Cardiac septum (tissue), 1 donor: Measurements from ENCODE around the gene MPDZ. TPM values are rescaled to one million over a fixed set of nuclear protein-coding genes. Genes with fewer than 3 reads are reported as not detected.
A peak's percentile ranks its signal among the peaks of the same experiment; 100 is the strongest.

Experiments used
- DNase-seq: peaks from one replicate; pipeline ENCODE4 v3.0.0-alpha.2; 2020; ENCODE audit warnings: low spot score
- intact Hi-C: fragments of 100-400 bp; cut with DNase I; formaldehyde crosslinking; loops from one replicate; pipeline ENCODE4 v1.14.0; 2022
- long read RNA-seq: library from polyadenylated mRNA; unstranded; transcript quantifications from one replicate; pipeline ENCODE4 v2.0.0, GENCODE V29; 2021
- total RNA-seq: library from RNA; stranded (reverse); fragmentation: NEBNext Ultra II Directional; extraction: Animal tissue kit (Norgen Biotek cat#: 25700); gene quantifications from one replicate; pipeline ENCODE4 v1.2.1, GENCODE V29; 2021
- donor health status: DM: no; HTN: no; CAD: no.

Gene MPDZ
- total RNA-seq: 97.3 TPM
- long read RNA-seq, full-length matches to known transcripts: 2 of 57 reads
- long read RNA-seq, partial matches to known transcripts: 31 of 57 reads
- long read RNA-seq, other reads (novel, unspliced or antisense): 24 of 57 reads

DNA sequence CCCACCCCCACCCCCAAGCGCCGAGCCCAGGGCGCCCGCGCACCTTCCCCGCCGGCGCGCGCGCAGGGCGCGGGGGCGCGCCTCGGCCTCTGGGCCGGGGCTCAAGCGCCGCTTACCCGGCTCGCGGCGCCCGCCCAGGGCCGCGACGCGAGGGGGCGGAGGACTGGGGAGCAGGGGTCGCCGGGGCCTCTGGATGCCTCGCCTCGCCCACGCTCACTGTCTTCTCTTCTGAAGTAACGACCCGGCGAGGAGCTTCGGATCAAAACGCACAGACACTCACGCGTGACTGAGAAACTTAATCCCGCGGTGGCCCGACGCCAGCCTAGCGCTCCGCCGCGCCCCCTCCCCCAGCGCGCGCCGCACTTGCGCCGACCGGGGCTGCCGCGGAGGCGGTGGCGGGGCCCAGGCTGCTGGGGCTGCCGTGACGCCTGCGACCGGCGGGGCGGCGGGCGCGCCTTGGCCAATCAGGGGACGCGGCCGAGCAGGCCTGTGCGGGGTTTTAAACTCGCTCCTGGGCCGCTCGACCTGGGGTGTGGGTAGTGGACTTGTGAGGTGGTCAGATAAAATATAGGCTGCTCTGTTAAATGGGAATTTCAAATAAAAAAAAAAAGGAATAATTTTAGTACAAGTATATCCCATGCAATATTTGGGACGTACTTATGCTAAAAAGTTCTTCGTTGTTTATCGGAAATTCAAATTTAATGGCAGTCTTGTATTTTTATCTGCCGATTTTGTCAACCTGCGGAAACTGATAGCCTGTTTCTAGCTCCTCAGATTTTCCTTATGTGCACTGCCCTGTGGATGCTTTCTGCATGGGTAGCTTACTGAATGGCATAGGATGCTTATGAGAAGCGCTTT is at the start of gene MPDZ:
TSS of gene MPDZ (minus strand) at position 409 of the 858 bp plus-strand sequence. CDS start 29,377 bp downstream, outside the sequence.
- intact Hi-C loops: loop anchor here (5.0 to 10.0 kb wide), 2 partner anchors 67 to 1075 kb away; no protein-coding TSS in a partner anchor
- peak; percentile 82 for DNase-seq

- intact Hi-C loops: loop anchor here (5.0 kb wide), 1 partner anchor 38 kb away; no protein-coding TSS in a partner anchor
- DNase-seq: no peak
These were observed 45.5 kb upstream of the MPDZ start for GRCh38 chr9:13324988-13325387.

DNA sequence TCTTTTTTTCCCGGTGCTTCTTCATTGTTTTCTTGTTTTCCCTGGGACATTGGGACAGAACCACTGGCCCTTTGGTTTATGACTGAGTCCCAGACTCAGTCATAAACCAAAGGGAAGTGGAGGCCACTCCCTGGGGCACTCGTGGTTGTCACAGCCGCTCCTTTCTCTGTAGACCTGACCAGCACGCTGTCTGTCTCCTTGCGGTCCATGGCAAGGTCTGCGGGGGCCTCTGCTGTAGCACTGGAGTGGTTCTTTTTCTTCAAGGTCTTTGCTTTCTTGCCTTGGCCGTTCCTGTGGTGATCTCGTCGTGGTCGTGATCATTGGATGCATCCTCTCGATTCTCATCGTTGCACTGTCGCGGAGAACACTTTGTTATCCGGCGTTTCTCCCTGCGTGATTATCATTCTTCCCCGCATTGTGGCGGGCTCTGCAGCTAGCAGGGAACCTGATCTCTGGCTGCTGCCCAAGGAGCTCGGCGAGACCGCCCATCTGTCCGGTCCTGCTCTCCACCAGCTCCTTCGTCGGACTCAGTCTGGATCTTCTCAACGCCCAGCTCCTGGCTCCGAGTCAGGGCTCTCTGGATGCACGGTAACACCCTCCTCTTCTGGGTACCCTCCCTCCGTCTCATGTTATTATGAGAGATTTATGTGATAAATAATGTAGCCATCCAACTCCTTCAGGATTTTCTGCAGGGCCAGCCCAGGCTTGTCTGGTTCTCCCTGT is 43.5 kb upstream of the MPDZ start:
- DNase-seq: no peak

DNA sequence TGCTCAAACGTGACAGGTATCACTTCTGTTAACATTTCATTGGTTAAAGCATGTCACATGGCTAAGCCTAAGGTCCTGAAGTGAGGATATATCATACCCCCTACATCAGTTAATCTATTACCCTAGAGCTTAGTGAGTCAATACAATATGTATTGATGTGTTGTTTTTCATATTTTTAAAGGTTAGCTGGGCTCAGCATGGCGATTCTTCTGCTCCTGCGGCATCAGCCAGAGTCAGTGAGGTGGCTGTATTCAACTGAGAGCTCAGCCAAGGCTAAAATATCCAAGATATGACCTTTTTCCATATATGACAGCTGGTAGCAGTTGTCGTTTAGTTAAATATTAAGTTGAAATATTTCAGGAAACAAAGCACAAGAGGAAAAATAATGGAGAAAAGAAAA is 38.5 kb upstream of the MPDZ start:
- DNase-seq: no peak
- intact Hi-C loops: no loop called here

More for the DNA sequence above, 43.5 kb upstream of the MPDZ start:
- intact Hi-C loops: no loop called here

- no peak for DNase-seq
- intact Hi-C loops: no loop called here
These were observed 17.5 kb upstream of the MPDZ start for GRCh38 chr9:13296972-13297371.

DNA sequence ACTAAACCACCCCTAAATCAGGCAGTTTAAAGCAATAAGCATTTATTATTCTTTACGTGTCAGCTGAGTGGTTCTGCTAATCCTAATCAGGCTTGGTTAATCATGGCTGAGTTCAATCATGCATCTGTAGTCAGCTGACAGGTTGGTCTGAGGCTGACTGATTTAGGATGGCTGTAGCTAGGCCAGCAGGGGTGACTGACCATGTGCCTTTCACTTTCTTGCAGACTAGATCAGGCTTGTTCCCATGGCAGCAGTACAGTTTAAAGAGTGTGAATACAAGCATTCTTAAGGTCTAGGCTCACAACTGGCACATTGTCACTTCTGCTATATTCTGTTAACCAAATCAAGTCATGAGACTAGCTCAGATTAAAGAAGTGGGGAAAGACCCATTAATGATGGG is 16.1 kb upstream of the MPDZ start:
- no peak for DNase-seq
- intact Hi-C loops: no loop called here

DNA sequence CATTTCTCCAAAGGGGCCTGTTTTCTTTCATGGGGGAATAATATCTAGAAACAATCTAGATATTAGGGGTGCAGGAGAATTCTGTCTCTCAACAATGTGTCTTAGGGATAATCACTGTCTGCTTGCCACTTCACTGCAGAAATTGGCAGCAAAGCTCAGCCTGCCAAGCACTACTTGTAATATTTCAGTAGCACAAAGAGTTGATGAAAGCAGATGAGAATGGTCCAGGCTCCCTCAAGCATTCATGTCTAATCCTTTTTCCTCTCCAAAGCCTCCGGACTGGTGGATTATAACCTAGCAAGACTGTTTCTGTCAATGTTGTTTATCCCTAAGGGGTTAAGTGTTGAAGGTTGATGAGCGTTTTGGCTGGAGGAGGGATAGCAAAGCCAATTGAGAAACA is 13.3 kb upstream of the MPDZ start:
- intact Hi-C loops: no loop called here
- DNase-seq: no peak

GRCh38 chr9:13292158-13292557 is 12.7 kb upstream of the MPDZ start:
- no peak for DNase-seq
- intact Hi-C loops: no loop called here

DNA sequence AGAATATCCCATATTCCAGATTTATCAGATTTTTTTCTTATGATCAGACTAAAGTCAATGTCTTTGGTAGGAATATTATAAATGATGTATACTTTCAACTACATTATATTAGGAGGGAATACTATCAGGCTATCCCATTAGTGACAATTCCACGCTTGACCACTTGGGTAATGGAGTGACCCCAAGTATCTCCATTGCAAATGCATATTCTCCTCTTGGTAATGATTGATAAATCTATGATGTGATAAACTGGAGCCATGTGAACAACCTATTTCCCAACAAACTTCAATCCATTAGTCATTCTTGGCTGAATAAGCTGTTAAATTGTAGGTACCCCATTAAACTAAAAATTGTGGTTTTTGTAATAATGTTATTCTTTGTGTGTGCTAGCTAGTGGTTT is 12.2 kb upstream of the MPDZ start:
- no peak for DNase-seq
- intact Hi-C loops: no loop called here

DNA sequence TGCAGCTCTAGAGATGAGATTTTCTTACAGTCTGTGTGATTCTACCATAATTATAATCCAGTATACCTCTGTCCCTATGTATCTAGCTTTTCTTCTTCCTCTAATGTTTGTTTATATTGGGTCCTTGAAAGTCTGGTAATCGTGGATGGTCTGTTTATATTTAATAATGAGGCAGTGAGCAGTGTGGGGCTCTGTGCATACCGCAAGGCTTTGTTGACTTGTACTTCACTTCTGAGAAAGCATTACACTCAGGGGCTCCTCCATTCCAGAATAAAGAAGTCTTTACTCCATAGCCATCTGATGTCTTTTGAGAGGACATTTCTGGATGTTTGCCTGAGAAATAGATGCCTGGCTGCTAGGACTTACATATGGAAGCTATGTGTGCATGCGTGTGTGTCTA is 4.5 kb upstream of the MPDZ start:
- intact Hi-C loops: no loop called here
- DNase-seq: no peak

DNA sequence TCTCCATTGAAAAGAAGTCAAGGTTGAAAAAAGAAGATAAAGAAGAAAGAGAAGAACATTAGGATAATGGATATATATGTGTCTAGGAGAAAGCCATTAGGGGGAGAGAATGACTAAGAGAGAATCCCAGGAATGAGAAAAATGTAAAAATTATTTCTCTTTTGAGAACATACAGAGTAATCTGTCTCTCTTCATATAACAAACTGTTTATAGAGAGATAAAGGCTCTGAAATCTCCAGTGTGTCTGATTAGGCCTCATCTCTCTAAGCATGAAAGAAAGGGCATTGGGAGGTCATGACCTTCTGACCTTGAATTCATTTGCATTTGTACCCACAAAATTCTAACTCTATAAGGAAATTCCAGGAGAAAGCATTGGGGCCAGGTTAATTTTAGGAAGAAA is 3.5 kb upstream of the MPDZ start:
- DNase-seq: no peak
- intact Hi-C loops: no loop called here

DNA sequence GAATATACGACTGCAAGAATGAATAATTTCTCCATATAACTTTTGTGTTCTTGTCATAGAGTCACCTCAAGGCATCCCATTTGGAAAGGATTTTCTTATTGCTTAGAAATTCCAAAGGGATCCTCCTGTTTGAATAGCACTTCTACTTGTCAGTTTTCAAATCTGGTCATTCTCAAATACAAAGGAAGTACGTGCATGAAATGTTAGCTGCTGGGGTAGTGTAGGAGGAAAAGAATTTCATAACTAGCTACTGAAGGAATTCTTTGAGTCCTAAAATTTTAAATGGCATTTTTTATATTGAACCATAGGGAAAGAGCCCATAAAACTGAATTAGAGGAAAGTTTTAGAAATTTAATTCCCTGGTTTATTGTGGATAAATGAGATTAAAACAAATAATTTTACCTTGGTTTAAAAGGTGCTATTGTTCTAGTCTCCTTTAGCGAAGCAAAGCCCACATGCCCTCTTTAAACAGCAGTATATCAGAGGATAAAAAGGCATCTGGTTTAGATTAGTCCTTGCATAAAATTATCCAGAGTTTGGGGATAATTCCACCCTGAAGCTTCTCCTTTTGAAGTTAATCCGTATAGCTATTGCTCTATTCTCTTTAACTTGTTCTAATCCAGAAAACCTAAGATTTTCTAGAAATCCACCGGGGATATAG is 2.0 kb upstream of the MPDZ start:
- intact Hi-C loops: no loop called here

DNA sequence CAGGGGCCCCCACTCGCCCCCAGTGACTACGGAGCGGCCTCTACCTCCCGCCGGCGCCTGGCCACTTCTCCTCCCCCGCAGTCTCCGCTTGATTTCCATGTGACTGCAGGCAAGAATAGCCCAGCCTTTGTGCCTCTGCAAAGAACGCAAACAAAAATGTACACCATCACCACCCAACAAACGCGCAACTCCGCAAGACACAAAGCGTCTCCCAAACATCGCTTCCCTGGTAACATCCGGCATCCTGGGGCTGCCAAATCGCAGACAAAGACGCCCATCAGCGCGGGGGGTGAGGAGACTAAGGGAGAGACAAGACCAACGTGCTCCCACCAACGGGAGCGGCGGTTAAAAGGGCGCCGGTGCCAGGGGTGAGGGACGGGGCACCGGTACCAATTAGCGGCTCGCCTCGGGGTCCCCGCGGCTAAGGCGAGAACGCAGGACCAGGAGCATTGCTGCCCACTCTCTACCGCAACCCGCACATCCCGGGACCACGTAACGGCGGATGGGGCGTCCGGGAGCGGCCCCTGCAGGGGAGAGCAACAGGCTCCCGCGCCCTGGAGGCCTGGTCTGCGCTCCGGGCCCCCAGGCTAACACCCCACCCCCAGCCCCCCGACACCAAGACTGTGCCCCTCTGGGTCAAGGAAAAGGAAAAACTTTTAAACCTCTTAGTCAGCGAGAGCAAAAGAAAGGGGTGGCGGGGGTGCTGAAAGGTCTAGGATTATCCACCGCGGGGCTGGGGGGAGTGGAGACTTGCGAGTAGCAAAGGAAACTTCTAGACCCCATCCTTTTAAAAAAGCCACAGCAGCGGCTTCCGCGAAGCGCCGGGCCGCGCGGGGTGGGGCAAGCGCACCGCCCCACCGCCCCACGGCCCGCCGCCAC is 885 bp downstream of the MPDZ start:
- DNase-seq: peak; percentile 87
- intact Hi-C loops: loop anchor here (5.0 to 10.0 kb wide), 2 partner anchors 66 to 1076 kb away; no protein-coding TSS in a partner anchor

More for the DNA sequence above, 2.0 kb upstream of the MPDZ start:
- DNase-seq: no peak

DNA sequence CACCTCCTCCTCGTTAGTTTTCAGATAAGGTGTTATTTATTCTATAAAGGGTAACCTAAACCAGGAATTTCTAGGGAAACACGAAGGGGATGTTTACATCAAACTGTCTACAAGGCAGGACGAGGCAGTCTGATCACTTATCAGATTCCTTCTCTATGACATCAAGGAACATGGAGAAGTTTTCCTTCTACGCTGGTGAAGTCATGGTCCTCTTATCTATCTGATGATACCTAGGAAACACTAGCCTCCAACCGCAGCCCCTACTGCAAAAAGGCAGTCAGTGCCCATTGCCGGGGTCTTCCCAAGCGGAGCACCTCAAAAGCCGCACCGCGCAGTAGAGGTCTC is 1.5 kb downstream of the MPDZ start:
- intact Hi-C loops: loop anchor here (5.0 to 10.0 kb wide), 2 partner anchors 66 to 1077 kb away; no protein-coding TSS in a partner anchor
- no peak for DNase-seq

GRCh38 chr9:13274886-13275641 is 4.4 kb downstream of the MPDZ start:
- no peak for DNase-seq
- intact Hi-C loops: loop anchor here (5.0 to 10.0 kb wide), 2 partner anchors 63 to 1080 kb away; no protein-coding TSS in a partner anchor

GRCh38 chr9:13270734-13271133 is 8.8 kb downstream of the MPDZ start:
- intact Hi-C loops: loop anchor here (10.0 kb wide), 1 partner anchor 1084 kb away; no protein-coding TSS in a partner anchor

GRCh38 chr9:13269589-13270452 is 9.7 kb downstream of the MPDZ start:
- DNase-seq: no peak
- intact Hi-C loops: loop anchor here (10.0 kb wide), 1 partner anchor 1085 kb away; no protein-coding TSS in a partner anchor

More at GRCh38 chr9:13270734-13271133, 8.8 kb downstream of the MPDZ start:
- no peak for DNase-seq
